Stimulated activated naive CD8-positive, alpha-beta T cell treated with anti-CD3 and anti-CD28 coated beads, Interleukin-15, Interleukin-2, amounts not matched to agents 100 U/mL and 50 U/mL, for 24 hours (primary cell): ENCODE measurements around the gene SPIN2B.
A peak's percentile ranks its signal among the peaks of the same experiment; 100 is the strongest.
"Not testable (repeated sequence)": the region's sequence is repeated elsewhere in the genome, so short reads cannot be mapped to it uniquely, and the experiment has no call there.

Source experiments
- ATAC-seq: fragments of 150-1000 bp; cut with Tn5 transposase; one replicate; pipeline ENCODE4 v1.10.0; 2021
- DNase-seq: peaks from one replicate; pipeline ENCODE4 v3.0.0; 2021

Gene SPIN2B

DNA sequence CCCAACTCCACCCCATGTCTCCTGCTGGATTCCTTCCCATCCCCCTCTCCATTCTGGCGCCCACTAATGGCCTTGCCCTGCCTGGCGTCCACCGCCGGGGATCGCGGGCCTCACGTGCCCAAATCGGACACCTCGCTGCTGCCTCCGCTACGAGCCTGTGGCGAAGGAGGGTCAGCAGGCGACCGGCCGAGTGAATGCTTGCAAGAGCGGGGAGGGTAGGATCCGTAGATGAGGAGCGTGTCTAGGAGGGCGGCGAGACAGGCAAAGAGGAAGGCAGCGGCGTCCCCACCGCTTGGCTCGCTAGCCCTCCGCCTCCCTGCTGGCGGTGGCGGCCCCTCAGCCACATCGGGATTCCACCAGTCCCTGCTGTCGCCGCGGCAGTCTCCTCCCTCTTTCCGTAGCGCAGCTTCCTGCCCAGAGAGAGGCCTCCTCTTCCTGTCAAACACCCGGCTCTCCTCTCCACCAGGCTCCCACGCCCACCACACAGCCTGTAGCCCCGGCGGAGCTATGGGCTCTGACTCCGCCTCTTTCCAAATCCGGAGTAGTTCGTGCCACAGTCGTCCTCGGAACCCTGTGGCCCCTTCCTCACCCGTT, at the start of gene SPIN2B:
TSS of gene SPIN2B (minus strand) at position 387 of the 594 bp plus-strand sequence.
- ATAC-seq, result peak; percentile 100
- peak; percentile 82 for DNase-seq

GRCh38 chrX:57156397-57157049, 35.2 kb upstream of the SPIN2B start:
- DNase-seq, result no peak
- no peak for ATAC-seq

- no peak for DNase-seq
- ATAC-seq, result no peak
Observed at GRCh38 chrX:57155171-57155570, 33.8 kb upstream of the SPIN2B start.

GRCh38 chrX:57152222-57152621, 30.9 kb upstream of the SPIN2B start:
- ATAC-seq, DNase-seq: not testable (repeated sequence)

DNA sequence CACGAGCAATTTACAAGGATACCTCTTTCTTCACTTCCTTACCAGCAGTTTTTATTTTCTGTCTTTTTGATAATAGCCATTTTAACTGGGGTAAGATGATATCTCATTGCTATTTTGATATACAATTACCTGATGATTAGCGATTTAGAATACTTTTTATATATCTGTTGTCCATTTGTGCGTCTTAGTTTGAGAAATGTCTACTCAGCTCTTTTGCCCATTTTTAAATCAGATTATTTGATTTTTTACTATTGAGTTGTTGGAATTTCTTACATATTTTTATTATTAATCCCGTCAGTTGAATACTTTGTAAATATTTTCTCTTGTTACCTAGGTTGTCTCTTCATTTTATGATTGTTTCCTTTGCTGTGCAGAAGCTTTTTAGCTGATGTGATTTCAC, 17.3 kb upstream of the SPIN2B start:
- ATAC-seq (no peak), DNase-seq (no peak)

DNA sequence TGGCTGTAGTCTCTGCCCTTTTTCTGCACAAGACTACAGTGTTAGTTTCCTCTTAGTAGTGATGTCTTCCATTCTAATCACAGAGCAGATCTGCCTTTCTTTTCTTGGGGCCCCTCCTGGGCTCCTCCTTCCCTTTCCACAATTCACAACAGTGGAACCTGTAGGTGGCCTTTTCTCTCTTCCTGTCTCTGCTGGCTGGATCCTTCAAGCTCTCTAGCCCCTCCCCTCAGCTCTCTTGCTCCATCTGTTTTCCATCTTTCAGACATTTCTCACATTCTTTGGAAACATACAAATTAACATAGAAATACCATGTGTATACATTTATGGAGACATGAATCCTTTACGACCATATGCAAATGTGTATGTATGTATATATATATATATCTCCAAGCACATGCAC, 16.2 kb upstream of the SPIN2B start:
- DNase-seq (no peak), ATAC-seq (no peak)

GRCh38 chrX:57137073-57137472, 15.7 kb upstream of the SPIN2B start, which contains the start of gene SPIN2A:
TSS of gene SPIN2A (minus strand) at chrX:57137397. CDS start at chrX:57136597, 800 bp downstream.
- not testable (repeated sequence) for ATAC-seq, DNase-seq

- DNase-seq, ATAC-seq: not testable (repeated sequence)
Observed at GRCh38 chrX:57136589-57136988, 15.2 kb upstream of the SPIN2B start.

GRCh38 chrX:57135287-57135686, 13.9 kb upstream of the SPIN2B start:
- DNase-seq (no peak), ATAC-seq (no peak)

- ATAC-seq (no peak), DNase-seq (no peak)
Observed at GRCh38 chrX:57134702-57135101, 13.4 kb upstream of the SPIN2B start.

DNA sequence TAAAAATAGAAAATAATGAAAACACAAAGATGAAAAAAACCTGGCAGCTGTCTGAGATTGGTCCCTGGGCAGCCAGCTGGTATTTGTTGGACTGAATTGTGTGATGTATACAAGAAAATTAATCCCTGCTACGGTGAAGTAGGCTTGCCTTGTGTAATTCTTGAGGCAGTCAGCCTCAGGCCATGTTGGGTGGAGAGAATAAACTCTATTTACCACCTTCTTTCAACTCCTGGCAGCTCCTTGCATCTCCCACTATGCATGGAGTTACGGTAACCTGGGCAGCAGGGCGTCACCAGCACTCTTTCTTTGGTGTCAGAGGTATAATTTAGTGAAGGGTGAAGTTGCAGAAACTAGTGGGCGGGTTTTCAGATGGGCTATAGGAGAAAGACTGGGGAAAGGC, 12.4 kb upstream of the SPIN2B start:
- ATAC-seq, result no peak
- no peak for DNase-seq

DNA sequence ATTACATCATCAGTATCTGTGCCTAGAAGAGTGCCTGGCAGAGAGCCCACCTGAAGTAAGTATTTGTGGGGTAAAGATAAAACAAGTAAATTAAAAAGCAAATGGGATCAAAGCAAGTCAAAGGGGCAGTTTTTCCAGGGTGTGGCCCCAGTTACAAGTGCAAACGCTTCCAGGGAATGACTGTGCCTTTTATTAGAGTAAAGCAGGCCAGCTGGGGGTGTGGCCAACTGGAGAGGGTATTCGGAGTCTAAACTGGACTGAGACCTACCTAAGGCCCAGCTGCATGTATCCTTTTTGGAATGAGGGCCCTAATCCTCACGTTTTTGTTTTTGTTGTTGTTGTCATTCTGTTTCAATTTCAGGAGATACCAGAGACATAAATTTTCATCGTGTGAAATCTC, 11.9 kb upstream of the SPIN2B start:
- DNase-seq, ATAC-seq: not testable (repeated sequence)

DNA sequence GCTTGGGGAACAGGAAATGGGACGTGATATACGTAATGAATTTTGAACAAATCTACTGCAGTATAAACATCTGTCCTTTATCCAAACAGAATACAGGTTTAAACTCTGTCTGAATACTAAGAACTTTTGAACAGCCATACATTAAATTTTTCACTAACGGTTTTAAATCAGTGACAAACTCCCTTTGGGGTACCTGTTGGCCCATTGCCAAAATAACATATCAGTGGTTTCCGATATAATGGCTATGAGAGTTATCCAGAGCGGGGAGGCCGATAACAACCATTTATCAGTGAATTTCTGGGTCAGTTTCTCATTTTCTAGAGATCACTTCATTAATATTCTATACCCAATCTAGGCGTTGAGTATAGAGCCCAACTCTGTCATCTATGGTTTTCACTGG, 10.7 kb upstream of the SPIN2B start:
- ATAC-seq (no peak), DNase-seq (no peak)

- no peak for DNase-seq
- no peak for ATAC-seq
Observed at GRCh38 chrX:57121816-57122215, 468 bp upstream of the SPIN2B start.

GRCh38 chrX:57120619-57121161, 658 bp downstream of the SPIN2B start:
- ATAC-seq, DNase-seq: not testable (repeated sequence)

DNA sequence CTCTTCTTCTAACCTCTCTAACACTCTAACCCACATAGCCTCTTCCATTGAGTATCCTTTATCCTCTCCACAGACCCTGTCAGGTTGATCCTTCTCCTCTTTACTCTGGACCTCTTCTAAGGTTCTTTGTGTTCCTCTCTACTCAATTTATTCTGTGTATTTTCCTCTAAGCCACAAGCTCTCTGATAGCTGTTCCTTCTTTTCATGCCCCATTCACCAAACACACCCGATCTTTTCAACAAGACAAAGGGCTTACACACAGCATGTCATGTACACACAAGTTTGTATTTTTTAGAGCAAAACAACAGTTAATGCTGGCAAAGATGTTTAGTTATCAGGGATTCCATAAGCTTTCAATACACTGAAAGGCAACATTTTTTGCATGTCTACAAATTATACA, 1.9 kb downstream of the SPIN2B start:
- ATAC-seq, result no peak
- DNase-seq, result no peak

DNA sequence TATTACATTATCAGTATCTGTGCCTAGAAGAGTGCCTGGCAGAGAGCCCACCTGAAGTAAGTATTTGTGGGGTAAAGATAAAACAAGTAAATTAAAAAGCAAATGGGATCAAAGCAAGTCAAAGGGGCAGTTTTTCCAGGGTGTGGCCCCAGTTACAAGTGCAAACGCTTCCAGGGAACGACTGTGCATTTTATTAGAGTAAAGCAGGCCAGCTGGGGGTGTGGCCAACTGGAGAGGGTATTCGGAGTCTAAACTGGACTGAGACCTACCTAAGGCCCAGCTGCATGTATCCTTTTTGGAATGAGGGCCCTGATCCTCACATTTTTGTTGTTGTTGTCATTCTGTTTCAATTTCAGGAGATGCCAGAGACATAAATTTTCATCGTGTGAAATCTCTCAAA, 3.8 kb downstream of the SPIN2B start:
- not testable (repeated sequence) for ATAC-seq, DNase-seq

GRCh38 chrX:57104921-57105398, 16.4 kb downstream of the SPIN2B start:
- no peak for ATAC-seq
- no peak for DNase-seq

- DNase-seq, result no peak
- no peak for ATAC-seq
Observed at GRCh38 chrX:57104406-57104805, 16.9 kb downstream of the SPIN2B start.

- DNase-seq (no peak), ATAC-seq (no peak)
Observed at GRCh38 chrX:57103489-57103888, 17.9 kb downstream of the SPIN2B start.

DNA sequence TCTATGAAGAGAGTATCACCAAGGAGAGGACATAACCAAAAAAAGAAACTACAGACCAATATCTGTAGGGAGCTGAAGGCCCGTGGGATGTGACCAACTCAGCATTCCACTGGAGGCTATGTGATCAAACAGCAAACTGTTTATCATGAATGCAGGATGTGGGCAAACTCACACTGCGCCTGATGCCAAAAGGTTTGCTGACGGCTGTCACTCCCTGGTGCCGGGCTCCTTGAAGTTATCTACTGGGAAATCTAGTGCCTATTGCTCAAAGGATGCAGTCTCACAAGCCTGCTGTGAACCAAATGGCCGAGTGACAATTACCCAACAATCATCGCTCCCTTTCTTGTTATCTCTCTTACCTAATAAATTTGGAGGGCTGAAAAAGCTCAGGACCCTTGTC, 18.4 kb downstream of the SPIN2B start:
- not testable (repeated sequence) for ATAC-seq, DNase-seq

DNA sequence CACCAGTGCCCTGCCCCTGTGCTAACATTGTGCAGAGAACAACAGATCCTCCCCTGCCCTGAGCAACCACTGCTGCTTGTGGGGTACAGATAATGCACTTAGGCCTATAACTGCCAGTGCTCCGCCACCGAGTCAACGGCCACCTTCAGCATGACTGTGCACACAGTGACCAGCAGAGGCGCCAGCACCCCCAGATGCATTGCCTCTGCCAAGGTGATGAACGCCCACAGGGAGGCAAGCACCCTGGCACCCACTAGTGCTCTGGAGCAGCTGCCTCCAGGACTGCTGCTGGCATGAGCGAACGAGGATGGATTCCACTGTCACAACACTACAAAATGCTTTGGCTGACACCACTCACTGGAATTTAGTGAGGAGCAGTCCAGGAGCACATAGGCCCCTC, 38.2 kb downstream of the SPIN2B start:
- no peak for DNase-seq
- no peak for ATAC-seq

DNA sequence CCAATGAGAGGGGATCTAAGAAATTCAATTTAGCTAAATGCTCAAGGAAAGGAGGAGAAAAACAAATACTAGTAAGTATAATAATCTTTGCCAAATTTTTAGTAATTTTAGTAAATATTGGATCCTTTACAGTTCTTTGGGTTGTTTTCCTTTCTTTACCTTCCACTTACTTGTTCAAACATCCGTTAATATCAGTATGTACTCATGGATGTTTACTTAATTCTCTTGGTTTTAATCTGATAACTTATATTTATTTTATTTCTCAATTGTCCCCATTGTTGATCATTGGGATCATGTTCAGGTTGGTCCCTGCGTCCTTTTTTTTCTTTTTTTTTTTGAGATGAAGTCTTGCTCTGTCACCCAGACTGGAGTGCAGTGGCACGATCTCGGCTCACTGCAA, 46.9 kb downstream of the SPIN2B start:
- DNase-seq (no peak), ATAC-seq (no peak)
